GM21447 (cell line): ENCODE data around the gene HTR5A.

ENCODE experiments used
- ATAC-seq: cut with Tn5 transposase; IDR thresholded peaks from one replicate; pipeline ENCODE4 v1.9.1; 2021; ENCODE audit not compliant: unreplicated experiment

HTR5A gene

DNA sequence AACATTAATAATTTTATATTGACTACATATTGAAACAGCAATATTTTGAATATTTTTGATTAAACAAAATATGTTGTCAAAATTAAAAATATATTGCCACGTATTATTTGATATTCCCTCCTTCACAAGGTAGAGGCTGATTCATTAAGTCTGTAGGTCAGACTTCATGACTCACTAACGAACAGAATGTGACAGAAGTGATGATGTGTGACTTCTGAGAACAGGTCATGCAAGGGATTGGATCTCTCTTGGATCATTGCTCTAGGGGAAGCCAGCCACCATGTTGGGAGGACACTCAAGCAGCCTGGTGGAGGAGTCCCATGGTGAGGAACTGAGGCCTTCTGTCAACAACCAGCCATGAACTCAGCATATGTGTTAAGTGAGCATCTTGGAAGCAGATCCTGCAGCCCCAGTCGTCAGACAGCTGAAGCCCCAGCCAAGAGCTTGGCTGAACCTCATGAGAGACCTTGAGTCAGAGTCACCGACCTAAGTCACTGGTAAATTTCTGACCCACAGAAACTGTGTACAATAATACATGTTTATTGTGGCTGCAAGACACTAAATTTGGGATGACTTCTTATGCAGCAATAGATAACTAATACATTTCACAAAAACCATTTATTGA is 66.6 kb downstream of the HTR5A start:
- no peak for ATAC-seq
